HCT116 (cell line): Measurements from ENCODE around the gene HLA-DOA. TPM values are rescaled to one million over a fixed set of nuclear protein-coding genes. Genes with fewer than 3 reads are reported as not detected.

Source experiments
- ATAC-seq: fragments of 200-7000 bp; cut with Tn5 transposase; 2 replicates; pipeline ENCODE4 v1.9.1; 2020; ENCODE audit warnings: mild to moderate bottlenecking, moderate library complexity
- BruUV-seq: library from RNA; stranded (reverse); fragments of 400-500 nt; replicated peaks from 2 replicates; lab custom pipeline; 2021; lab: Mats Ljungman, UMichigan
- CTCF ChIA-PET: fragments of 300-600 bp; sonication (Branson Sonifier 250); formaldehyde crosslinking; loops from one replicate; lab custom pipeline; 2021; ENCODE audit warnings: antibody characterized with exemption; lab: Charles Lee
- POLR2A ChIA-PET: fragments of 300-600, 350-600 bp; sonication (Branson Sonifier 250); formaldehyde crosslinking; loops from one replicate; lab custom pipeline; 2021; ENCODE audit warnings: antibody characterized with exemption; lab: Charles Lee
- RAD21 ChIA-PET, 2 experiments: fragments of 300-600 bp; sonication (Branson Sonifier 250); formaldehyde crosslinking; loops; one replicate each; lab custom pipeline; 2023; ENCODE audit warnings: low total read pairs in 2 of 2; ENCODE audit not compliant: uncharacterized antibody in 2 of 2, unreplicated experiment in 2 of 2, low non-redundant PET in 1 of 2; lab: Charles Lee
- DNase-seq: peaks from one replicate; pipeline ENCODE4 v3.0.0-alpha.2; 2010; ENCODE audit warnings: low read depth, low spot score
- H2AFZ ChIP-seq: fragments of 200-600 bp; shearing (Covaris generic), sonication (generic); 2 replicates; pipeline ENCODE4 v1.6.1; 2017; ENCODE audit warnings: low read depth, mixed run types, mixed read lengths, antibody characterized with exemption, low read length; ENCODE audit not compliant: poor library complexity, severe bottlenecking
- H3K27ac ChIP-seq: 2 replicates; pipeline ENCODE4 v1.5.1; 2012; ENCODE audit warnings: low read depth, low read length
- H3K27me3 ChIP-seq: fragments of 200-600 bp; sonication (generic); 2 replicates; pipeline ENCODE4 v1.6.1; 2016; ENCODE audit warnings: mixed run types, low read length, mixed read lengths; ENCODE audit not compliant: insufficient read depth
- H3K36me3 ChIP-seq, 2 experiments: fragments of 200-500 bp in 1 of 2; fragments of 200-600 bp in 1 of 2; sonication (Bioruptor generic) in 1 of 2; sonication (generic) in 1 of 2; 2 replicates each; pipeline versions ENCODE4 v1.5.1 to v1.6.1; 2014 to 2016; ENCODE audit warnings: low read length in 2 of 2, inconsistent platforms in 1 of 2, mixed read lengths in 1 of 2, mixed run types in 1 of 2; ENCODE audit not compliant: insufficient read depth in 2 of 2, control insufficient read depth in 1 of 2
- H3K4me1 ChIP-seq, 2 experiments: fragments of 200-600 bp in 1 of 2; sonication (generic) in 1 of 2; 2 replicates each; pipeline versions ENCODE4 v1.5.1 to v1.6.1; 2012 to 2017; ENCODE audit warnings: low read length in 2 of 2, inconsistent platforms in 1 of 2, mild to moderate bottlenecking in 1 of 2, mixed read lengths in 1 of 2, mixed run types in 1 of 2, moderate library complexity in 1 of 2; ENCODE audit not compliant: insufficient read depth in 2 of 2, control insufficient read depth in 1 of 2
- H3K4me2 ChIP-seq: fragments of 200-600 bp; sonication (generic); 2 replicates; pipeline ENCODE4 v1.6.1; 2017; ENCODE audit warnings: mixed run types, low read length, mixed read lengths
- H3K4me3 ChIP-seq, 2 experiments: fragments of 200-600 bp in 1 of 2; sonication (generic) in 1 of 2; replicated peaks in 1 of 2; 2 replicates each; pipeline ENCODE4 v1.5.1; 2011 to 2016; ENCODE audit warnings: low read length in 2 of 2, control low read depth in 1 of 2, low read depth in 1 of 2, mild to moderate bottlenecking in 1 of 2, mixed read lengths in 1 of 2, mixed run types in 1 of 2
- H3K79me2 ChIP-seq: fragments of 200-600 bp; sonication (generic); 2 replicates; pipeline ENCODE4 v1.6.1; 2017; ENCODE audit warnings: mild to moderate bottlenecking, mixed run types, low read length, moderate library complexity, mixed read lengths; ENCODE audit not compliant: insufficient read depth
- H3K9ac ChIP-seq: fragments of 200-600 bp; sonication (generic); 2 replicates; pipeline ENCODE4 v1.6.1; 2016; ENCODE audit warnings: low read length, mixed read lengths
- H3K9me2 ChIP-seq: fragments of 200-600 bp; sonication (generic), shearing (Covaris generic); 2 replicates; pipeline ENCODE4 v1.6.1; 2017; ENCODE audit warnings: mixed run types, mild to moderate bottlenecking, moderate library complexity; ENCODE audit not compliant: insufficient read depth
- H3K9me3 ChIP-seq, 2 experiments: fragments of 200-500 bp in 1 of 2; fragments of 200-600 bp in 1 of 2; sonication (Bioruptor generic) in 1 of 2; sonication (generic) in 1 of 2; 2 replicates each; pipeline ENCODE4 v1.6.1; 2014 to 2017; ENCODE audit warnings: low read length in 2 of 2, mixed read lengths in 2 of 2, inconsistent platforms in 1 of 2, low read depth in 1 of 2, mild to moderate bottlenecking in 1 of 2, mixed run types in 1 of 2, moderate library complexity in 1 of 2; ENCODE audit not compliant: control insufficient read depth in 1 of 2, insufficient read depth in 1 of 2
- H4K20me1 ChIP-seq: fragments of 200-600 bp; sonication (generic), shearing (Covaris generic); 2 replicates; pipeline ENCODE4 v1.6.1; 2017; ENCODE audit warnings: mixed run types, mild to moderate bottlenecking, moderate library complexity; ENCODE audit not compliant: insufficient read depth
- EGR1 ChIP-seq: IDR thresholded peaks from 2 replicates; pipeline ENCODE4 v1.6.1; 2012; ENCODE audit warnings: low read depth
- POLR2A ChIP-seq: IDR thresholded peaks from 2 replicates; pipeline ENCODE4 v1.7.0; 2011; ENCODE audit warnings: borderline replicate concordance; ENCODE audit not compliant: insufficient read depth, insufficient read length; ENCODE audit errors: extremely low read depth
- POLR2AphosphoS5 ChIP-seq: IDR thresholded peaks from 2 replicates; pipeline ENCODE4 v1.6.1; 2011; ENCODE audit warnings: mild to moderate bottlenecking, low read depth, low read length, moderate library complexity
- SIN3A ChIP-seq: IDR thresholded peaks from 2 replicates; pipeline ENCODE4 v1.6.1; 2012; ENCODE audit warnings: low read depth
- TCF7L2 ChIP-seq: IDR thresholded peaks from 2 replicates; pipeline ENCODE4 v1.7.0; 2011; ENCODE audit warnings: borderline replicate concordance, inconsistent platforms; ENCODE audit not compliant: insufficient read depth, insufficient read length; ENCODE audit errors: extremely low read depth
- YY1 ChIP-seq: IDR thresholded peaks from 2 replicates; pipeline ENCODE4 v1.6.1; 2011; ENCODE audit warnings: low read length, low read depth, moderate library complexity, mild to moderate bottlenecking; ENCODE audit not compliant: insufficient replicate concordance; ENCODE audit errors: extremely low read depth
- ZFX ChIP-seq: fragments of 450-650 bp; IDR thresholded peaks from 2 replicates; pipeline ENCODE4 v1.6.1; 2017
- intact Hi-C: fragments of 100-400 bp; cut with micrococcal nuclease; formaldehyde crosslinking; loops from 2 replicates; pipeline ENCODE4 v1.10.0; 2022
- total RNA-seq: library from RNA; stranded (reverse); gene quantifications from one replicate; pipeline ENCODE4 v1.2.1, GENCODE V29; 2021; ENCODE audit not compliant: unreplicated experiment
- TF ChIP-seq, protein P1 (sequence below): IDR thresholded peaks from 2 replicates; pipeline ENCODE4 v1.6.1; 2012

The HLA-DOA gene
- total RNA-seq, 1 experiment from 2014 or later, result 0.39 TPM

DNA sequence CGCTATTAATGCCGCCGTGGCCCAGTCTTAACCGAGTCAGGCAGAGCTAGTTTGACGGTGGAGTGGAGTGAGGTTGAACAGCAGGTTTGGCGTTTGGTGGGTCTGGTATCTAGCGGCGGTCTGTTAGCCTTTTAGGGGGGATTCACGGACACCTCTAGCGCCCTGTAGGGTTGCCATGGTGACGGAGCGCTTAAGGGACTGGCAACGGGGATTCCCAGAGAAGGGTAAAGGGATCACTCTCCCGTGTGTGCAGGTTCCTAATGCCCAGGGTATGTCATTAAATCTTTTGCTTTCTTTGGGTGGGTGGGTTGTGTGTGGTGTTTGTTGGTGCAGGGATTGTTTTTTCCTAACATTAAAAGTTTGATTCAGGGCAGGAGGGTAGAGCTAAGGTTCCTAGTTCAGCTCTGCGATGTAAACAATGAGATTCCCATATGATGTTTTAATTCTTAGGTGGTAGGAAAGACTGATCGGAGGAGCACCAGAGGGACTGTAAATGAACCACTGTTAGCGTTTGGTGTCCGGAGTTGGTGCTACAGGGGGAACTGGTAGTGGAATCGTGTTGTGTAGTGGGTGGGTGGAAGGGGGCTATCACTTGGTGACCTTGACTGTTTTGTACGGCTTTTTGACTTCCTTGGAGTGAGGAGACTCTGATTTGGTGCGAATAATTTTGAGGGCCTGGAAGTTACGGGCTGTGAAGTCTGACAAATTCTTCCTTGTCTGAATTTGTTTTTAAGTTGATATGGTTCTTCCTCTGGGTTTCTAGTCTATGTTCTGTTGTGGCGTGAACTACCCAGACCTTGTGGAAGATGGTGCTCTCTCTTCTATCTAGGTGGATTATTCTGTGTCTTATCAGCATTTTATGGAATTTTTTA lies 36.0 kb downstream of the HLA-DOA start:
- Histone ChIP-seq H3K9ac (peak overlapping the region; percentile 94), H3K79me2 (peaks cover 87% of the 10 kb centered on the region), H3K4me1 (peaks cover 5 to 46% of the 10 kb centered on the region in 2 experiments; a peak in 3 of 4 replicates), H4K20me1 (peaks cover 58% of the 10 kb centered on the region; the same call in 1 of the 2 replicates), H3K9me3 (no peaks in the 10 kb centered on the region), H3K27ac (peak overlapping the region; percentile 70), H3K4me2 (peak overlapping the region; percentile 84), H3K4me3 (peak overlapping the region; percentile 82 to 95)
- POLR2A ChIA-PET, result interaction anchor here (0.6 to 8.1 kb wide), 9 partner anchors 11 to 275 kb away, joined by 3 to 227 read pairs (median 16); partner anchors contain the start of genes PSMB9, TAP1 and TAP2
- DNase-seq, result no peak
- BruUV-seq, result TSS peak; percentile 30
- peak; percentile 8; the same call in 1 of the 2 replicates for TF ChIP-seq POLR2AphosphoS5
- TF ChIP-seq, protein P1, sequence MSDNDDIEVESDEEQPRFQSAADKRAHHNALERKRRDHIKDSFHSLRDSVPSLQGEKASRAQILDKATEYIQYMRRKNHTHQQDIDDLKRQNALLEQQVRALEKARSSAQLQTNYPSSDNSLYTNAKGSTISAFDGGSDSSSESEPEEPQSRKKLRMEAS, result no peak
- TF ChIP-seq, all 23 proteins: peak for 1
- ChIA-PET CTCF (interaction anchor here (1.3 to 3.9 kb wide), 5 partner anchors 10 to 135 kb away, joined by 3 to 42 read pairs (median 16); partner anchors contain the start of gene TAP2), RAD21 (no interaction called here)
- Histone ChIP-seq H3K27me3 (no peaks in the 10 kb centered on the region), H3K36me3 (peaks cover 48 to 61% of the 10 kb centered on the region in 2 experiments), H2AFZ (no peak overlapping the region), H3K9me2 (no peaks in the 10 kb centered on the region)
- intact Hi-C loops, result no loop called here
- ATAC-seq, result no peak

- RAD21 ChIA-PET, result interaction anchor here in 1 of 2 experiments (0.9 to 1.7 kb wide), 2 partner anchors 12 to 78 kb away, joined by 3 to 4 read pairs; no protein-coding TSS in a partner anchor
- CTCF ChIA-PET, result interaction anchor here (0.8 to 7.8 kb wide), 11 partner anchors 8 to 147 kb away, joined by 3 to 73 read pairs (median 4); partner anchors contain the start of genes HLA-DMA, PSMB9, TAP1 and TAP2
- ATAC-seq (peak; percentile 15), DNase-seq (no peak)
- H3K4me1 ChIP-seq, result peaks cover 5 to 52% of the 10 kb centered on the region in 2 experiments; a peak in 3 of 4 replicates
- TF ChIP-seq SIN3A, result no peak
- TF ChIP-seq TCF7L2, result peak; percentile 48
- peak; percentile 16 for TF ChIP-seq POLR2A
- TF ChIP-seq EGR1, result no peak
- TF ChIP-seq YY1, result peak; percentile 26
- peak; percentile 34; the same call in 1 of the 2 replicates for TF ChIP-seq ZFX
- H3K36me3 ChIP-seq, result peaks cover 40 to 52% of the 10 kb centered on the region in 2 experiments
- H3K27me3 ChIP-seq, result no peaks in the 10 kb centered on the region
- peak overlapping the region; percentile 70 for H3K27ac ChIP-seq
- peaks cover 50% of the 10 kb centered on the region; the same call in 1 of the 2 replicates for H4K20me1 ChIP-seq
- peak overlapping the region; percentile 84 for H3K4me2 ChIP-seq
- peak overlapping the region; percentile 94 for H3K9ac ChIP-seq
- no peaks in the 10 kb centered on the region for H3K9me2 ChIP-seq
- POLR2A ChIA-PET, result interaction anchor here (0.6 to 8.1 kb wide), 36 partner anchors 9 to 1264 kb away, joined by 3 to 227 read pairs (median 8); partner anchors contain the start of genes ATF6B, BAK1, HLA-DMA and HLA-DMB
- no TSS peak for BruUV-seq
- no peak overlapping the region for H2AFZ ChIP-seq
- intact Hi-C loops, result no loop called here
- no peaks in the 10 kb centered on the region for H3K9me3 ChIP-seq
- H3K79me2 ChIP-seq, result peaks cover 84% of the 10 kb centered on the region
- H3K4me3 ChIP-seq, result peak overlapping the region; percentile 82 to 95
These were observed 36.8 kb downstream of the HLA-DOA start for GRCh38 chr6:32972353-32973143.
